HG03066 (cell line): ENCODE data around the gene CFAP43.

ENCODE experiments used
- ATAC-seq: cut with Tn5 transposase; IDR thresholded peaks from one replicate; pipeline ENCODE4 v1.9.1; 2021; ENCODE audit warnings: low read depth; ENCODE audit not compliant: unreplicated experiment

The CFAP43 gene

DNA sequence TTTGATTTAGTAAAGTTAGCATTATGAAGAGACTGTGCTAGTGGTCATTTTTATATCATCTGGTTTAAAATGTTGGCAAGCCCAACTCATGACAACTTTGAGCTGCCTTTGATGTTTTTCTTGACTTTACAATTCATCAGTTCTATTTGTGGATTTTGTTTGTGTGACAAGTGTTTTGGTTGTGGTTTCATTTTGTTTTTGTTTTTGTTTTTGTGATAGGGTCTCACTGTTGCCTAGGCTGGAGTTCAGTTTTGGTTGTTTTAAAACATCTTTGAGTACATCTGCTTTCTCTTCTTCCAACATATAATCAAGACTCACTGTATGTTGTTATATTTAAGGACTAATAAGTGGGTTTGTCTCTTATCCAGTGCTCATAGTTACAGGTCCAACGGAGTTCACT lies 127.7 kb downstream of the CFAP43 start:
- no peak for ATAC-seq

DNA sequence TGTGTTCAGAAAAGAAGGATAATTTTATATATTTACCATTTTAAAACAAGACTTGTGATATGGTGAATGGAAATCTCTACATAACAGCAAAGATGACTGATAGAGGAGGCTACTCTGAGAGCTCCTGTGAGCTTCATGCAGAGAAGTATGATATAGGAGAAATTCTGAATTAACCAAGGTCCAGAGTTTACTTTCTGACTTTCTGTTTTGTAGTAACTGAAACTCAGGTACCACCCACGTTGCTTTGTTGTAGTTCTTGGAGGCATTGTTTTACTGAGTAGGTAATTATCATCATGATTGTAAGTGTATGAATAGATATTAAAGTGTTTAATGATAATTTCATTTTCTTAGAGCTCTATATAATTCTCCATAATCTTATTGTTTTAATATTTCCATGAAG lies 128.2 kb downstream of the CFAP43 start:
- peak; percentile 58 for ATAC-seq

DNA sequence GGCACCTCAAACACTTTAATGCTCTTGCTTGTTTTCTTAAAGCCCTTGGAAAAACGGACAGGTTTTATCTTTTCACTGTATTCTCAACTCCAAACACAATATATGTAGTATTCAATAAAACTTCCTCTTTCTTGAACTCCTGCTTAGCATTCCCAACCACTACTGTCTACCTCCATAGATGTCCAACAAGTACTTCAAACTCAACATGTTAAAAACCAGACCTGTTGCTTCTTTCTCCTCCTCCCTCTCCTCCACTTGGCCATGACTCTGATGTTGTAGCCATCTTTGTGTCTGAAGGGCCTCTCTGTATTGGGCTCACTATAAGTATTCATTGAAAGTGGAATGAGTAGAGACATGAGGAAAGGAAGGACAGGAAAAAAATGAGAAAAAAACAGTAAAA lies 130.3 kb downstream of the CFAP43 start:
- ATAC-seq = no peak

DNA sequence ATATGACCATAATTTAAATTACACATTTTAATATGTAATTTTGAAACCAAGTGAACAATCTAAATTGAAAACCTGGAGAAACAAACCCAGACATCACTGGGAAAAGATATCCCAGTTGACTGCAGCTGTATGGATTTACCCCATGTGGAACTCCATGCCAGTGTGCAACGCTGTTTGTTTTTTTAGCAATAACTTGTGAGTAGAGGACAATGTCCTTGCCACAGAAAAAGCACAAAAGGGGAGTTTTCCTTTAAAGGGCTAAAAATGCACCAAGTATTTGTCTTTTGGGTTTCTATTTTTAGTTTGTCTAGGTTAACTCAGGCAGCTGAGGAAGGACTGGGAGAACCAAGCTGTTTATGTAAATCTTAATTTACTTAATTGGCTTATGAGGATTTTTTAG lies 131.4 kb downstream of the CFAP43 start:
- no peak for ATAC-seq

DNA sequence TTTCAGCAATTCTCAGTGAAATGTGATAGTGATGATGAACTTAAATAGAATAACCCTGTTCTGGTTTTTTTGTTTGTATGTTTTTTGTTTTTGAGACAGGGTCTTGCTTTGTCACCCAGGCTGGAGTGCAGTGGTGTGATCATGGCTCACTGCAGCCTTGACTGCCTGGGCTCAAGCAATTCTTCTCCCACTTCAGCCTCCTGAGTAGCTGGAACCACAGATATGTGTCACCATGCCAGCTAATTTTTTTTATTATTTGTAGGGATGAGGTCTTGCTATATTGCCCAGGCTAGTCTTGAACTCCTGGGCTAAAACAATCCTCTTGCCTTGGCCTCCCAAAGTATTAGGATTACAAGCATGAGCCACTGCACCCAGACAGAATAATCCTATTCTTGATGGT lies 132.2 kb downstream of the CFAP43 start:
- ATAC-seq = no peak

DNA sequence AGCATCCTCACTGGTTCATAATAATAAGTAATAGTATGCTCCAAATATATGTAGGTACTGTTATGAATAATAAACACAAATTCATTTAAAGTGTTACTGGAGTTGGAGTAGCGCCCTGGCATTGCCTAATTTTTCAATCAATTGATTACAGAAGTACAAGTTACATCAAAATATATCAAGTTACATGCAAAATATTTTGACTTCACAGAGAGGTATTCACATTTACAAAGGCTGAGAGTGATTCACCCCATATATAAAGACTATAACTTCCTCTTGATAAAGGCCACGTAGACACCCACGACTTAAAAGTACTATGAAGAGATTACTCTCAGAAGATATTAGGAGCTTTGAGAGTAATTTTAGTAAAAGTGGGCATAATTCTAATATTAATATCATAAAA lies 132.9 kb downstream of the CFAP43 start:
- no peak for ATAC-seq

DNA sequence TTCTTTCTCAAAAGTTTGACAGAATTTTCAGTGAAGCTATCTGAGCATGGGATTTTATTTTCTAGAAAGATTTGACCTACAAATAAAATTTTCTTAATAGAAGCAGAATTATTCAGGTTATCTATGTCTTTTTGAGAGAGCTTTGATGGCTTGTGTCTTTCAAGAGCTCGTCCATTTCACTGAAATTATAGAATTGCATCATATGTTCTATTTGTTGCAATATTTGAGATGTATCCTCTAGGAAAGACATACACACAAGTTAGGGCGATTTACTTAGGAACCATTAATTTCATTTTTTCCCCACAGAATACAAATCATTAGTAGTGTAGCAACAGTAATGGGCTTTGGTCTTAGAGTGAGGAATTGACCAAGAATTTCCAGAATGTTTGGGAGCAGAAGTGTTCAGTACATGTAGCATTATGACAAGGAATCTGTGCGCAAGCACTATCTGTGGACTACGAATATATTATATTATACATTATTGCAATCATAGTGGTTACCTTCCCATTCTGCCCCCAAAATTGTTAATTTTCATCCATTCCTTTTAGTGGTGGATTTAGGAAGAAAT lies 133.7 kb downstream of the CFAP43 start:
- ATAC-seq = no peak

DNA sequence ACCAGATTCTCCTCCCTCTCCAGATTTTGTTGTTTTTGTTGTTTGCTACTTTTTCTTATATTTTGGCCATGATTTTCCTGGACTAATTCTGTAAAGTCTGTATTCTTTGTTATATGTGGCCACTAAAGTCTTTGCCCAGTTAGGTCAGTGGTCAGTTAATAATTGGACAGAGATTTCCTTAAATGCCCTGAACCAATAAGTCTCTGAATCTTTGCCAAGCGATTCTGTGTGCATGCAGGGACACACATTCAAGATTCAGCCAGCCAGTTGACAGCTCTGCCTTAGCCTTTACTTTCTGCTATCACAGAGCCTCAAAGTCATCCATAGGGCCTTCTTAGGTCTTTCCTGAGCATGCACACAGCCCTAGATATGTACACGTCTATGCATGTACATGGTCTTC lies 135.5 kb downstream of the CFAP43 start:
- ATAC-seq = no peak

DNA sequence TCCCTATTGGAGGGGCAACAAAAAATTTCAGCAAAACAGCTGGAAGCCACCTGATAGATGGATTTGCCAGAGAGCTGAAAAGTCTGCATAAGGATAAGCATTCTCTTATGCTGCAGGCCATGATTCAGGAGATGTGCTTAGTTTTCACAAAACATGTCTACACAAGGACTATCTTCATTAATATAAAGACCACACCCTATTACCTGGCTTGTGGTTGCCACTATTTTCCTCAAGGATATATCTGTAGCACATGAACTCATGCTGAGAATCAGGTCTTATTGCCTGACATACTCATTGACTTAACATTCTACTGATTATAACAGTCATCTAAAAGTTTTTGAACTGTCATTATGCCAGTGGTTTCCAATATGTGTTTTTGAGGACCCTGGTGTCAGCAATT lies 139.4 kb downstream of the CFAP43 start:
- no peak for ATAC-seq

DNA sequence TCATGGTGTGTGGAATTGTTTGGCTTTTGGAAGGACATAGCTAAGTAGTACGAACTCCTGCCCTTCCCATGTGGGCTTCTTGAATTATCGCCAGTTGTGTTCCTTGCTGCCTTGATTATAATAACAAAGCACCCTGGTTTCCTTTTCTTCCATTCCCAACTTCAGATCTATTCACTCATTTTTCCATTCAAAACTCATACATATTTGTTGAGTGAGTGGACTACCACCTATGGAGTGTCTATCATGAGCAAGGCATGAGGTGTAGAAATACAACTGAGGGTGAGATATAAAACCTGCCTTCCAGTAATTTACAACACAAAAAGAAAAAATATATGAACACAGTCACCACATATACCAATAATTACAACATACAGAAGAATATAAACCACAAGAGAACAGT lies 141.6 kb downstream of the CFAP43 start:
- ATAC-seq = no peak

DNA sequence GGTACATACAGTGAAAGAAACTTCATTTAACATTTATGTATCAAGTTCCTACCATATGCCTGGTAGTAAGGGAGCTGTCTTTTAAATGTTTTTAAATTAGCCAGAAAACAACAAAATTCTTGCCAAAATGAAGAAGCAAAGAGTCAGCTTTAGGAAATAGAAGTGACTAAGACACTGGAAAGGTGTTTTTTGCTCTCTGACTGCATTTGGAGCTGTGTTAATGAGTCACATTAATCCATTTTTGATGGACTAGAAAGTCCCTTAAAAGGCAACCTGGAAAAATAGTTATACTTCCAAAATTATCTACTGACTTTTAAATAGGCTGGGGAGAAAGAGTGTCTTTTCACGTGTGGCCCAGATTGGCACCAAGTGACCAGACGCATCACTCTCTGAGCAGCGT lies 142.5 kb downstream of the CFAP43 start:
- ATAC-seq = no peak

DNA sequence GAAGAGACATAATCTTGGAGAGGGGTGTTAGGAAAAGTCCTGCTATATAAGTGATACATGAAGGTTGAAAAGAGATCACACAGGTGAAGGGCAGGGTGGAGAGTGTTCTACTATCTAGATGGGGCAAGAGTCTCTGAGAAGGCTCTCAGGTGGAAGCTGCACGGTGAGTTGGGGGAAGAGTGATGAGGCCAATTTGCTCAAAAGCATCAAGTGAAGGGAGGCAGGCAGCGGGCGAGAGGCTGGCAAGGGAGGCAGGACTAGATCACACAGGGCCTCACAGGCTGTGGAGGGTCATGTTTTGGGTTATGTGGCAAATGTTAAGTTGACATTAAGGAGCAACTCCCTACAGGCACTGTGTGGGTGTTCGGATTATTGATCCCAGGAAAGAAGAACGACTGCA lies 143.9 kb downstream of the CFAP43 start:
- ATAC-seq = no peak

DNA sequence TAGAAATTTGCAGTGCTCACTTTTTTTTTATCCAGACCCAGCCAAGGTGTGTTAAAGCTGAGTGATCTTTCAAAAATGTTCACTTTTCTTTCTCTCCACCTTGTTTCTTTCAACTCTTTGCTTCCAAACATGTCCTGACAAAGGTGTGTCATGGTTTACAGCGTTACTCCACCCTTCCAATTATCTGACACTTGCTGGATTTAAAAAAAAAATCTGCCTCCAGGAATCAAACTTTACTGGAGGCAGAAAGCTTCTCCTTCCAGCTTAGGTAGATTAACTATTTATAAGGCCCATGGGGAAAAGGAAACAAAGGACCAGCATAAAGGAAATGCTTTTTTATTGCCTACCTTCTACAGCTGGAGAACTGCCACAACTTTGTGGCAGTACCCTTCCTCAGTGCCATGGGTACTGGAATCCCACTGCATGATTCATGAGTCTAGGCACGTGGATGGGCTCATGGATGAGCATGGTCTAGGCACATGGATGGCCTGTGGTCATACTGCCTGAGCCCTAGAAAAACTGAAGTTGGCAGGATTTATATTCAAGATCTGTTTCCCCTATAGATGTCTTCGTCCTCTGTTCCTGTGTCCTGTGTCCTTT lies 146.3 kb downstream of the CFAP43 start, which contains the start of gene COL17A1:
Gene COL17A1 (minus strand): TSS at position 80 of the 600 bp plus-strand sequence. CDS start 5,207 bp downstream, outside the sequence.
- ATAC-seq = no peak

DNA sequence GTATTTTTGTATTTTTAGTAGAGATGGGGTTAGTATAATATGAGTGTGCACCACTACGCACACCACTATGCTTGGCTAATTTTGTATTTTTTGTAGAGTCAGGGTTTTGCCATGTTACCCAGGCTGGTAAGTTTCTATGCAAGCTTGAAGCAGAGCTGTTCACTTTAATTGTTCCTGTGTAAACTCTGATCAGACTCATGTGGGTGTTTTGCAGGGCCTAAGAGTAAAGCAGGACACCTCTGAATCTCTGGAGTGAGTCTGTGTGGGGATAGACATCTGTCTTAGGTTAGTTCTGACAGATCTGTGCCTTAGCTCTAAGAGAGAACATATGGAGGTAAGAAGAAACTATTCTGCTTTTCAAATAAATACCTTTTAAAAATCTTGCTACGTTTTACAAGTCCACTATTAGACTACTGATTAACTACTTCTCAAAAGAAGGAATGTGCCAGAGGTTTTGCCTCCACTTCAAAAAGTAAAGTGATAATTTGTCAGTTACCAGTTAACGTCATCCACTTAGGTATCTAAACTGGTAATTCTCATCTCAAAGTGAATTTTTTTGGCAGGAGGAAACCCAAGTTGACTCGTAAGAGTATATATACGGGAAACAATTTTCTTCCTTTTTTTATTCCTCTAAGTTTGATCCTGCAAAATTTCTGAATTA lies 147.6 kb downstream of the CFAP43 start:
- no peak for ATAC-seq

DNA sequence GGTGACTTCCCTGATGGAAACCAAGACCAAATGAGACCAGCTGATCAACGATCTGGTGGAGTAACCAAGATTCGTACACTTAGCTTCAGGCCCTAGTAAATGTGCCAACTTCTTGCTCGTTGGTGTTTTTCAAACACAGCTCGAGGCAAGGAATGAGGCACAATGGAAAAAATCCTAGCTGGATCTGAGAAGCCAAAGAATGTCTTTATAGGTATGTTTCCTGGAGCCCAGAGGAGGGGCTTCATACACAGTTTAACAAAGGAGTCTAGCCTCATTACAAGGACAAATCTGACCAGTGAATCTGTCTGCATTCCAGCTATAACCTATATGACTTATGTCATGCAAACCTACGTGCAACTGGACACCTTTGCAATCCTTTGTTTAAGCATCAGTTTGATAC lies 150.2 kb downstream of the CFAP43 start:
- ATAC-seq = no peak

DNA sequence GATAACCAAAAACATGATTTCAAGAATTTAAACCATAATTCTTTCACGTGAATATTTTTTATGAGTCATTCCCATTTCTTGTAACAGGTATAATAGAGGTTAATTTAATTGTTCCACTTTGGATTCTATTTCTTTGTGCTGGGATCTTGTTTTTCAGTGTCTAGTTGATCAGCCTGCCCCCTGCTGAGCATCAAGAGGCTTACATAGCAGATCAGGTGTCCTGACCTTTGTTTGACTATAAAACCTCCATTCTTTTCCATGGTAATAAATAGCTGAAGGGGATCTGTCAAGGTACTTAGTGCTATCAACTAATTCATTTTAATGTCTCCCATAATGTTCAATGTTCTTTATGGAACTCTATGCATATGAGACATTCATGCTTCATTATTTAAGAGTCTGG lies 151.4 kb downstream of the CFAP43 start:
- ATAC-seq = no peak
